HL-60 (cell line): Measurements from ENCODE around the gene EGFR.

Experiments used
- DNase-seq, 2 experiments: peaks; one replicate each; pipeline ENCODE4 v3.0.0-alpha.2; 2010 to 2020; ENCODE audit warnings: low read depth in 1 of 2, low spot score in 1 of 2
- H3K27ac ChIP-seq: fragments of 250-450 bp; sonication (Bioruptor Pico); replicated peaks from 2 replicates; pipeline ENCODE4 v1.5.1; 2020; ENCODE audit warnings: mild to moderate bottlenecking, moderate library complexity
- H3K27me3 ChIP-seq: fragments of 250-450 bp; sonication (Bioruptor Pico); 2 replicates; pipeline ENCODE4 v1.5.1; 2021; ENCODE audit warnings: mild to moderate bottlenecking, moderate library complexity; ENCODE audit not compliant: insufficient read depth, poor library complexity, severe bottlenecking
- H3K4me3 ChIP-seq: replicated peaks from 2 replicates; pipeline ENCODE4 v1.5.1; 2011; ENCODE audit warnings: mild to moderate bottlenecking, control low read depth, low read length; ENCODE audit not compliant: insufficient read depth
- GABPA ChIP-seq: IDR thresholded peaks from 2 replicates; pipeline ENCODE4 v1.6.1; 2012; ENCODE audit warnings: low read depth
- POLR2AphosphoS5 ChIP-seq: IDR thresholded peaks from 2 replicates; pipeline ENCODE4 v1.6.1; 2012; ENCODE audit warnings: low read depth
- SPI1 ChIP-seq: IDR thresholded peaks from 2 replicates; pipeline ENCODE4 v1.6.1; 2012; ENCODE audit warnings: low read depth, mild to moderate bottlenecking, borderline replicate concordance
- TF ChIP-seq, protein P1 (sequence below): IDR thresholded peaks from 2 replicates; pipeline ENCODE4 v1.6.1; 2012; ENCODE audit warnings: low read depth; ENCODE audit not compliant: insufficient replicate concordance
- TF ChIP-seq, protein P2 (sequence below): IDR thresholded peaks from one replicate; pipeline ENCODE4 v1.5.1; 2011; ENCODE audit warnings: low read length, control low read depth, inconsistent platforms; ENCODE audit not compliant: insufficient read depth

The EGFR gene

DNA sequence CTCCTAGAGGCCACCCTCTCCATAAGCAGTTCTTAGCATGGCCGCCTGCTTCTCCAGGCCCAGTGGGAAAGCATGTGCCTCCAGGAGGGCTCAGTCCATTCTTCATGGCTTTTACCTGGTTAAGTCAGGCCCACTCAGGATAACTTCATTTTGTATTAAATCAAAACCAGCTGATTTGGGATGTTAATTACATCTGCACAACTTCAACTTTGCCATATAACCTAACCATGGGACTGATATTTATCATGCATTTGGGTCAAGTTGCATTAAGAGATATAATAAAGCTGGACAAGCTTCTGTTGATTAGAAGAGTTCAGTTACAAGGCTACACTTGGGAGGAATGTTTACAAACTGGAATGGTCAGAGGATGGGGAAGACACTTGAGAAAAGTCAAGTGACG lies 65.5 kb downstream of the EGFR start:
- DNase-seq, result no peak
- H3K27ac ChIP-seq, result no peak overlapping the region
- no peaks in the 10 kb centered on the region for H3K27me3 ChIP-seq
- TF ChIP-seq, protein P1, sequence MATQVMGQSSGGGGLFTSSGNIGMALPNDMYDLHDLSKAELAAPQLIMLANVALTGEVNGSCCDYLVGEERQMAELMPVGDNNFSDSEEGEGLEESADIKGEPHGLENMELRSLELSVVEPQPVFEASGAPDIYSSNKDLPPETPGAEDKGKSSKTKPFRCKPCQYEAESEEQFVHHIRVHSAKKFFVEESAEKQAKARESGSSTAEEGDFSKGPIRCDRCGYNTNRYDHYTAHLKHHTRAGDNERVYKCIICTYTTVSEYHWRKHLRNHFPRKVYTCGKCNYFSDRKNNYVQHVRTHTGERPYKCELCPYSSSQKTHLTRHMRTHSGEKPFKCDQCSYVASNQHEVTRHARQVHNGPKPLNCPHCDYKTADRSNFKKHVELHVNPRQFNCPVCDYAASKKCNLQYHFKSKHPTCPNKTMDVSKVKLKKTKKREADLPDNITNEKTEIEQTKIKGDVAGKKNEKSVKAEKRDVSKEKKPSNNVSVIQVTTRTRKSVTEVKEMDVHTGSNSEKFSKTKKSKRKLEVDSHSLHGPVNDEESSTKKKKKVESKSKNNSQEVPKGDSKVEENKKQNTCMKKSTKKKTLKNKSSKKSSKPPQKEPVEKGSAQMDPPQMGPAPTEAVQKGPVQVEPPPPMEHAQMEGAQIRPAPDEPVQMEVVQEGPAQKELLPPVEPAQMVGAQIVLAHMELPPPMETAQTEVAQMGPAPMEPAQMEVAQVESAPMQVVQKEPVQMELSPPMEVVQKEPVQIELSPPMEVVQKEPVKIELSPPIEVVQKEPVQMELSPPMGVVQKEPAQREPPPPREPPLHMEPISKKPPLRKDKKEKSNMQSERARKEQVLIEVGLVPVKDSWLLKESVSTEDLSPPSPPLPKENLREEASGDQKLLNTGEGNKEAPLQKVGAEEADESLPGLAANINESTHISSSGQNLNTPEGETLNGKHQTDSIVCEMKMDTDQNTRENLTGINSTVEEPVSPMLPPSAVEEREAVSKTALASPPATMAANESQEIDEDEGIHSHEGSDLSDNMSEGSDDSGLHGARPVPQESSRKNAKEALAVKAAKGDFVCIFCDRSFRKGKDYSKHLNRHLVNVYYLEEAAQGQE, result no peak
- TF ChIP-seq POLR2AphosphoS5 (no peak), SPI1 (no peak), GABPA (no peak)
- H3K4me3 ChIP-seq, result no peak overlapping the region

DNA sequence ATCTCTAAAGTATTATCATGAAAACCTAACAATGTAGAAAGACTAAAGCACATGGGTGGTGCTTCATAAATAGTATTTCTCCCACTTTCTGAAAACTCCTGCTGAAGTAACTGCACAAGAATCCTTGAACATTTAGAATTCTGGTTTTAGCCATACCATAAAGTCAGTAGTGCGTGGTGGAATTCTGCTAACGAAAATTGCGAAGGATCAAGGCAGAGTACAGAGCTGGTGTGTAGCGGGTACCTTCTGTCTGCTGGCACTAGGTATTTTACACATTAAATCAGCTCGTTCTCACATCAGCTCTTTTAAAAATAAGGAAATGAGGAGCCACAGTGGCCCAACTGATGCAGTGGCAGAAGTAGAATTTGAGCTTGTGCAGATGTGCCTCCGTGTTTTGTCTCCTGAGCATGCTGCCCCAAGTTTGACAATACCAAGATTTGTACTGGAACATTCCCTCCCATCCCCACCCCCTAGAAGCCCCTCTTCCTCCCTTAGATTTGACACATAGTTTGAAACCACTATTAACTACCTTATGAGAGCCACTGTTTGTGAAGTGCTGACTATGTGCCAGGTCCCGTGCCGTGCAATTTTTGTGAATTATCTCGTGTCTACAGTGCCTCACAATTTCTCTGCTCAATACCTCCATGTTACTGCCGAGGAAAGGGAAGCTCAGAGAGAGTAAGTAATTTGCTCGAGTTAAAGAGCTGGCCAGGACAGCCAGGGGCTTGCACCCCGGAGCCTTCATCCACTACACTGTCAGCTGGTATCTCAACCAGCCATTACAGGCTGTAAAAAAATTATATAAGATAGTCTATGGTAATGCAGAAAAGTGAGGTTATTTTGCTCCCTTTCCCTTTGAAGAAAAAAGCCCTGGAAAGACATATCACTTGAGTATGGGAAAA lies 66.9 kb downstream of the EGFR start:
- Histone ChIP-seq H3K4me3 (no peak overlapping the region), H3K27ac (no peak overlapping the region), H3K27me3 (no peaks in the 10 kb centered on the region)
- DNase-seq, result no peak
- TF ChIP-seq, protein P2, sequence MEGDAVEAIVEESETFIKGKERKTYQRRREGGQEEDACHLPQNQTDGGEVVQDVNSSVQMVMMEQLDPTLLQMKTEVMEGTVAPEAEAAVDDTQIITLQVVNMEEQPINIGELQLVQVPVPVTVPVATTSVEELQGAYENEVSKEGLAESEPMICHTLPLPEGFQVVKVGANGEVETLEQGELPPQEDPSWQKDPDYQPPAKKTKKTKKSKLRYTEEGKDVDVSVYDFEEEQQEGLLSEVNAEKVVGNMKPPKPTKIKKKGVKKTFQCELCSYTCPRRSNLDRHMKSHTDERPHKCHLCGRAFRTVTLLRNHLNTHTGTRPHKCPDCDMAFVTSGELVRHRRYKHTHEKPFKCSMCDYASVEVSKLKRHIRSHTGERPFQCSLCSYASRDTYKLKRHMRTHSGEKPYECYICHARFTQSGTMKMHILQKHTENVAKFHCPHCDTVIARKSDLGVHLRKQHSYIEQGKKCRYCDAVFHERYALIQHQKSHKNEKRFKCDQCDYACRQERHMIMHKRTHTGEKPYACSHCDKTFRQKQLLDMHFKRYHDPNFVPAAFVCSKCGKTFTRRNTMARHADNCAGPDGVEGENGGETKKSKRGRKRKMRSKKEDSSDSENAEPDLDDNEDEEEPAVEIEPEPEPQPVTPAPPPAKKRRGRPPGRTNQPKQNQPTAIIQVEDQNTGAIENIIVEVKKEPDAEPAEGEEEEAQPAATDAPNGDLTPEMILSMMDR, result no peak
- TF ChIP-seq POLR2AphosphoS5 (no peak), SPI1 (no peak), GABPA (no peak)
- TF ChIP-seq, protein P1, result no peak

DNA sequence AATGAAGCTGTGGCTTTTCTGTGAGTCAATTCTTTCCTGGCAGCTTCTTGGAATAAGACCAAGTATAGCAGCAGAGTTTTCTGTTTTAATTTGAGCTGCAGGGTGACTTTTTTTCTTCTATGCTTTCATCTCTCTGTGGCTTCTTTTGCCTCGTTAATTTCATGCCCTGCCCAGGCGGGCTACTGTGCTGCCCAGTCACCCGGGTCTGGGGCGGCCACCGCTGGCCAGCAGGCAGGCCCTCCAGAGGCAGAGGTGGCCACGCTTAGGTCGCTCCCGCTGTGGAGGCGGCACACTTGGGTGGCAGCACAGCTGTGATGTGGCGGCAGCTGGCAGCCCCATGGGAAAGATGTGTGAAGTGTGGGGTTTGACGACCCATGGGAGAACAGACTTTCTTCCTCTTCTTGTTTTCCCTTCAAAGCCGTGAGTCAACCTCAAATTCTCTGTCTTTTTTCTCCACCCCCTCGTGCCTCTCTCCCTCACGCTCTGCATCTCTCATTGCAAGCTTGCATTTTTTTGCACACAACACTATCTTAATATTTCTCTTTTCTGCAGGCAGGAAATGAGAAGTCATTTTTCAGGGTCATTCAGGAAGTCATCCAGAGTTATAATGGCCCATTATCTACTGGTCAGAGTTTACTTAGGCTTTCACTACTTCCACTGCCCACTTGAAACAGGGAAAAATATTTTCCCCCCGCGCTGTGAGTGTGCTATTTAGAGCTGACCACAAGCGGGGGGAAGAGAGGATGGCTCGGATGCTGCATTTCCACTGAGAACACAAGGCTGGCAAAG lies 67.8 kb downstream of the EGFR start:
- H3K4me3 ChIP-seq, result no peak overlapping the region
- no peaks in the 10 kb centered on the region for H3K27me3 ChIP-seq
- DNase-seq, result no peak
- TF ChIP-seq POLR2AphosphoS5 (no peak), GABPA (no peak), SPI1 (no peak)
- TF ChIP-seq, protein P2, result no peak
- TF ChIP-seq, protein P1, result no peak
- no peak overlapping the region for H3K27ac ChIP-seq
